ENCODE data around the gene PACRG. TPM values are rescaled to one million over a fixed set of nuclear protein-coding genes. Genes with fewer than 3 reads are reported as not detected.

PACRG gene
- total and polyA plus RNA-seq, 2 of the 13 experiments (the other 11 are each of a cell fraction or from before 2014, with no cell fraction given): 0.13 TPM; not detected in 1

DNA sequence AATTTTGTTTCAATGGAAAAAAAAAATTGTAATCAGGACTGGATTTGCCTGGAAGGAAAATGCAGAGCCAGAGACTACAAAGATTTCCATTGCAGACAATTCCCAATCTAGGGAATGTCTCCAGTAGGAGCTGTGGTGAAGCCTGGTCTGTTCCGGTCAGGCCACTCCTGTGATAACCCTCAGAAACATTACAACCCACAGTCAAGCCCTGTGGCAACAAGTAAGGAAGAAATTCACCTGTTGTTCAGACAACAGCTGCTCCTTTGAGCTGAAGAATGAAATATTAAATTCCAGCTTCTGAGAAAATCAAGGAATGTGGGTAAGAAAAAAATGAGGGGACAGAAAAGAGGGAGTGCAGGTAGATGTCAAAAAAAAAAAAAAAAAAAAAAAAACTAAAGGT, 8.2 kb upstream of the PACRG start:
- Histone ChIP-seq H3K79me2 (ENCODE audit: insufficient read depth, low read length) (no peaks in the 10 kb centered on the region), H3K27me3 (ENCODE audit: control insufficient read depth in 1 of 2, insufficient read depth in 2 of 2, low read length in 2 of 2) (no peaks in the 10 kb centered on the region), H4K20me1 (ENCODE audit: insufficient read depth, low read length) (no peaks in the 10 kb centered on the region), H2AFZ (ENCODE audit: low read length) (no peak overlapping the region), H3K36me3 (replicated peaks in 1 of 2; ENCODE audit: control insufficient read depth in 1 of 2, insufficient read depth in 2 of 2, low read length in 2 of 2) (no peaks in the 10 kb centered on the region), H3K9me3 (ENCODE audit: low read length) (no peaks in the 10 kb centered on the region), H3K4me2 (ENCODE audit: low read depth, low read length) (no peak overlapping the region), H3K9ac (ENCODE audit: insufficient read depth, low read depth, low read length) (no peak overlapping the region), H3K4me1 (ENCODE audit: insufficient read depth, low read length) (no peaks in the 10 kb centered on the region), H3K4me3 (replicated peaks in 1 of 3; ENCODE audit: insufficient read depth in 1 of 3, low read depth in 2 of 3, low read length in 3 of 3) (no peak overlapping the region), H3K27ac (ENCODE audit: extremely low read length, insufficient read depth, low read length) (no peak overlapping the region)
- ATAC-seq (no peak), FAIRE-seq (no peak), DNase-seq (ENCODE audit: low spot score) (no peak)
- in situ Hi-C loops (cut with HindIII; ENCODE audit: extremely low pct_ligation_motif_present, low pct_unique_long_range_greater_than_20kb) (no loop called here), intact Hi-C loops (cut with micrococcal nuclease; ENCODE audit: unreplicated experiment) (no loop called here)
- TF ChIP-seq IRX3 (CRISPR knock-in tag; IDR thresholded peaks at IDR 0.05; ENCODE audit: borderline replicate concordance, low read depth): no peak
- no peak for TF ChIP-seq RORA (CRISPR knock-in tag; IDR thresholded peaks at IDR 0.05)
- TF ChIP-seq, protein P1, sequence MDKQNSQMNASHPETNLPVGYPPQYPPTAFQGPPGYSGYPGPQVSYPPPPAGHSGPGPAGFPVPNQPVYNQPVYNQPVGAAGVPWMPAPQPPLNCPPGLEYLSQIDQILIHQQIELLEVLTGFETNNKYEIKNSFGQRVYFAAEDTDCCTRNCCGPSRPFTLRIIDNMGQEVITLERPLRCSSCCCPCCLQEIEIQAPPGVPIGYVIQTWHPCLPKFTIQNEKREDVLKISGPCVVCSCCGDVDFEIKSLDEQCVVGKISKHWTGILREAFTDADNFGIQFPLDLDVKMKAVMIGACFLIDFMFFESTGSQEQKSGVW (CRISPR knock-in tag; IDR thresholded peaks at IDR 0.05; ENCODE audit: borderline replicate concordance): no peak
- no peak for TF ChIP-seq ZNF772 (CRISPR knock-in tag; IDR thresholded peaks at IDR 0.05)
- no peak for TF ChIP-seq ZNF850 (CRISPR knock-in tag; conservative IDR thresholded peaks at IDR 0.05)
- TF ChIP-seq ZNF484 (CRISPR knock-in tag; IDR thresholded peaks at IDR 0.05; ENCODE audit: borderline replicate concordance, low read depth): no peak
- TF ChIP-seq, protein P2, sequence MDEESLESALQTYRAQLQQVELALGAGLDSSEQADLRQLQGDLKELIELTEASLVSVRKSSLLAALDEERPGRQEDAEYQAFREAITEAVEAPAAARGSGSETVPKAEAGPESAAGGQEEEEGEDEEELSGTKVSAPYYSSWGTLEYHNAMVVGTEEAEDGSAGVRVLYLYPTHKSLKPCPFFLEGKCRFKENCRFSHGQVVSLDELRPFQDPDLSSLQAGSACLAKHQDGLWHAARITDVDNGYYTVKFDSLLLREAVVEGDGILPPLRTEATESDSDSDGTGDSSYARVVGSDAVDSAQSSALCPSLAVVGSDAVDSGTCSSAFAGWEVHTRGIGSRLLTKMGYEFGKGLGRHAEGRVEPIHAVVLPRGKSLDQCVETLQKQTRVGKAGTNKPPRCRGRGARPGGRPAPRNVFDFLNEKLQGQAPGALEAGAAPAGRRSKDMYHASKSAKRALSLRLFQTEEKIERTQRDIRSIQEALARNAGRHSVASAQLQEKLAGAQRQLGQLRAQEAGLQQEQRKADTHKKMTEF (CRISPR knock-in tag; IDR thresholded peaks at IDR 0.05): no peak
- TF ChIP-seq MED8 (CRISPR knock-in tag; IDR thresholded peaks at IDR 0.05; ENCODE audit: insufficient replicate concordance): no peak
- no peak for TF ChIP-seq ARNTL (CRISPR knock-in tag; IDR thresholded peaks at IDR 0.05)
- no peak for TF ChIP-seq ZNF557 (CRISPR knock-in tag; IDR thresholded peaks at IDR 0.05)
- TF ChIP-seq, protein P3, sequence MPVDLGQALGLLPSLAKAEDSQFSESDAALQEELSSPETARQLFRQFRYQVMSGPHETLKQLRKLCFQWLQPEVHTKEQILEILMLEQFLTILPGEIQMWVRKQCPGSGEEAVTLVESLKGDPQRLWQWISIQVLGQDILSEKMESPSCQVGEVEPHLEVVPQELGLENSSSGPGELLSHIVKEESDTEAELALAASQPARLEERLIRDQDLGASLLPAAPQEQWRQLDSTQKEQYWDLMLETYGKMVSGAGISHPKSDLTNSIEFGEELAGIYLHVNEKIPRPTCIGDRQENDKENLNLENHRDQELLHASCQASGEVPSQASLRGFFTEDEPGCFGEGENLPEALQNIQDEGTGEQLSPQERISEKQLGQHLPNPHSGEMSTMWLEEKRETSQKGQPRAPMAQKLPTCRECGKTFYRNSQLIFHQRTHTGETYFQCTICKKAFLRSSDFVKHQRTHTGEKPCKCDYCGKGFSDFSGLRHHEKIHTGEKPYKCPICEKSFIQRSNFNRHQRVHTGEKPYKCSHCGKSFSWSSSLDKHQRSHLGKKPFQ (CRISPR knock-in tag; IDR thresholded peaks at IDR 0.05; ENCODE audit: insufficient replicate concordance): no peak
- TF ChIP-seq ZNF282 (IDR thresholded peaks at IDR 0.05; ENCODE audit: partially characterized antibody): no peak
- no peak for TF ChIP-seq HNRNPK (IDR thresholded peaks at IDR 0.05; ENCODE audit: low read depth, low read length, poor library complexity, severe bottlenecking)
- TF ChIP-seq ZSCAN29 (CRISPR knock-in tag; conservative IDR thresholded peaks at IDR 0.05): no peak
- TF ChIP-seq, protein P4, sequence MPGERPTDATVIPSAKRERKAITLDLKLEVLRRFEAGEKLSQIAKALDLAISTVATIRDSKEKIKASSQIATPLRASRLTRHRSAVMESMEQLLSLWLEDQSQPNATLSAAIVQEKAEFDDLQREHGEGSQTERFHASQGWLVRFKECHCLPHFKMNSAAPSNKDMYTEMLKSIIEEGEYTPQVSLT (CRISPR knock-in tag; IDR thresholded peaks at IDR 0.05; ENCODE audit: borderline replicate concordance, low read depth): no peak
- no peak for TF ChIP-seq TCF12 (IDR thresholded peaks at IDR 0.05)
- no peak for TF ChIP-seq TCF12 (CRISPR knock-in tag; IDR thresholded peaks at IDR 0.05)
- no peak for TF ChIP-seq SMAD1 (CRISPR knock-in tag; IDR thresholded peaks at IDR 0.05; ENCODE audit: borderline replicate concordance, low read depth)
- ChIA-PET CTCF (ENCODE audit: low intra/inter-chr PET ratio, low total read pairs) (no interaction called here), POLR2A (no interaction called here)
- WGBS (ENCODE audit: low lambda C conversion rate): 50% methylated on average over 1 of the region's 1 CpG
- BruUV-seq (replicated peaks): no TSS peak
